HG03354 (cell line): ENCODE data around the gene SRPK3.

Source experiments
- ATAC-seq: cut with Tn5 transposase; IDR thresholded peaks from one replicate; pipeline ENCODE4 v1.9.1; 2021; ENCODE audit warnings: mild to moderate bottlenecking; ENCODE audit not compliant: unreplicated experiment, poor library complexity, severe bottlenecking

Gene SRPK3

DNA sequence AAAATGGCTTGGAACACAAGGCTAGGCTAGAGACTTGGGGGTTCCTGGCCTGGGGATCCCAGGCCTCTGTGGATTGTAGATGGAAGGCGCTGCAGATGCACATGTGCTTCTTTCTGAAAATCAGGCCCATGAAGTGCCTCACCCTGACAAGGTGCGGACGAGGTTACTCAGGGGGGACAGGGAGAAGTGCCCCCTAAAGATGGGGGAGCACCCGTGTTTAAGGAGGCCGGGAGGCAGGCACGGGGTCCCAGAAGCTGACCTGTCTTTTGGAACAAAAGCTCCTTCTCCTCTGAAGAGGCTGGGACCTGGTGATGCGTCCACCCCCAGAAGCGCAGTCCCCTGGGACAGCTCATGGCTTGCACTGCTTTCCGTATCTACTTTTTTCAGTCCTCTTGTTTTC lies 47.1 kb downstream of the SRPK3 start:
- ATAC-seq, result no peak

DNA sequence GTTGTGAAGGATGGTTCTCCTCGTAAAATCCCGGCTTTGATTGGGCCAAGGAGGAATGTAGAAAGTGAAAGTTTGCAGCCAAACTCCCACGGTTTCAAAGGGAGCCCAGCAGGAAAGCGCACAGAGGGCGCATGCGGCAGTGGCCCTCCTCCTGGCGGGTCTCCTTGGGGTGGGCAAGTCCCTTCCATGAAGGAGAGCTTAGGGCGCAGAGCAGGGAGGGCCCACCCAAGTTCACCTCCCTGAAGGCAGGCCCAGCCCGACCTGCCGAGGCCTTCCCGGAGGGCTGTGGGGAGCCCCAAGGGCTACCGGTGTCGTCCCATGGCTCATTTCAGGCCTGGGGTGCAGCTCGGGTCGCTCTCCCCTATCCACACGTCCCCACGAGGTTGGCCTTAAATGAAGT lies 47.5 kb downstream of the SRPK3 start:
- no peak for ATAC-seq

DNA sequence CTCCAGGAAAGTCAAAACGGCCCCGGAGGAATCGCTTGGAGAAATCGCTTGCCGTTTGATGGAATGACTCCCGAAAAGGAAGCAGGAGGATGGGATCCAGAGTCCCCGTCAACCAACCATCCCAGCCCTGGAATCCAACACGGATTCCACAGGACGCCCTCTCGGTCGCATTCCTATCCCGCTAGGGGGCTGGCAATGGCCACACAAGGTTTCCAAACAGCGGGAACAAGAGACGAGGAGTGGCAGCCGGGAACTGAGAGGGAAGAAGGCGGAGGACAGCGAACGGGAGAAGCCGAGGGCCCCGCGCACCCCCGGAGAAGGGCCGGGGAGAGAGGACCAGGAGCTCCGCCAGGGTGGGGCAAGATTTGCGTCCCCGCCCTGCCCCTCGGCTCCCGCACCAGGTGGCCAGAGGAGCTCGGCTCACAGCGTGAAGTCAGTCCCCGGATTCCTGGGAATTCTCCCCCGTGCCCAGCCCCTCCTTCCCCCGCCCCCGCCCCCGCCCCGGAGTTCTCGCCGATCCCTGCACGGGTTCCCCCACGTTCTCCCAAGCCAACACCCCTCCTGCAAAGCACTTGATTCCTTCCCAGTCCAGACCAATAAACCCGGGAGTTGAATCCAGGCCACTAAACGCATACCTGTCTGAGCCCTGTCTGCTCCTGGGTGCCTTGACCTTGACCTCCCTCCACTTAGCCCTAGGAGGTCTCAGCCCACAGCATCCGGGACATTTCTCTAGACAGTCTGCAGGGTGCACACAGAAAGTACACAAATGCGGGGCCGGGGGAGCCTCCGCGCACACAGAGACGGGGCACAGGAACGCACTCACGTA lies 48.1 kb downstream of the SRPK3 start:
- no peak for ATAC-seq

DNA sequence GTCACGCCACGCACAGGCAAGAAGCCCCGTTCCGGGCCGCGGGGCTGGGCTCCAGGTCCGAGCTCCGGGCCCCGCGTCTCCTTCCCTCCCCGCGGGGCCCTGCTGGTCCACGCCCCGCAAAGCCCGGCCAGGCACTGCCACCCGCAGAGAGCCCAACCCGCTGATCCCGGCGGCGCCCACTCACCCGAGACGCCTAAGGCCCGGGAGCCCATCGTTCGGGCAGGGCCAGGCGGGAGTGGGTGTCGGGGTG lies 48.6 kb downstream of the SRPK3 start:
- ATAC-seq, result no peak

DNA sequence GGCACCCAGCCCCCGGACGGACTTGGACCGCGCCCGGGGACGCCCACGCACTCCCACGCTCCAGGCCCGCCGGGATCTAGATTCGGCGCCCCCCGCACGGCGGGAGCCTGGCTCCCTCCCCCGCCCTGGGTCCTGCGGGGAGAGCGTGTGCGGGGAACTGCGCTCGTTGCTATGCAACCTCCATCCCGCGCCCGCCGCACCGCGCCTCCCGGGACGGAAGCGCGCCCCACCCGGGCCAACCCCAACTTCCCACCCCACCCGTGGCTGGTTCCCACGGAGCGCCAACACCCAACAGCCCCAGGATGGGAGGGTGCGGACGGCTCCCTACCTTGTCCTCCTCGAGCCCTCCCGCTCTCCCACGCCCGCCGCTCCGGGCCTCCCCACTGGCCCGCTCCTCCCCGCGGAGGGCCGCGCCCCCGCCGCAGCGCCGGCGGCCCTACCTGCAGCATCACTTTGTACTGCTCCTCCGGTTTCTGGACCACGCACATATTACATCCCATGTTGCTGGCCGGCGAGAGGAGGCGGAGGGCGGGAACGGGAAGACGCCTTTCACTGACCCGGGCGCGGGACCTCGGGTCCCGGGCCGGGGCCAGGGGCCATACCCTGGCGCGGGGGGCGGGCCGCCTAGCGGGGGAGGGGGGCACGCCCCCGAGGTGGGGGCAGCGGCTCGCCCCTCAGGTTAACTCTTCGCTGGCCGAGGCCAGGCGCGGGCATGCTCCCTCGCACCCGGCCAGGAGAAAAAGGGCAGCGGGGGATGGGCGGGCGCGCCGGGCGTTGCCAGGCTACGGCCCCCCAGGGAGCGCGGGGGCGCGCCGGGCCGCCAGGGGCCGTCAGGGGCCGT lies 49.2 kb downstream of the SRPK3 start, which contains the start of gene PDZD4:
TSS of gene PDZD4 (minus strand) at position 746 of the 841 bp plus-strand sequence. CDS start at position 500, 246 bp downstream.
- no peak for ATAC-seq

DNA sequence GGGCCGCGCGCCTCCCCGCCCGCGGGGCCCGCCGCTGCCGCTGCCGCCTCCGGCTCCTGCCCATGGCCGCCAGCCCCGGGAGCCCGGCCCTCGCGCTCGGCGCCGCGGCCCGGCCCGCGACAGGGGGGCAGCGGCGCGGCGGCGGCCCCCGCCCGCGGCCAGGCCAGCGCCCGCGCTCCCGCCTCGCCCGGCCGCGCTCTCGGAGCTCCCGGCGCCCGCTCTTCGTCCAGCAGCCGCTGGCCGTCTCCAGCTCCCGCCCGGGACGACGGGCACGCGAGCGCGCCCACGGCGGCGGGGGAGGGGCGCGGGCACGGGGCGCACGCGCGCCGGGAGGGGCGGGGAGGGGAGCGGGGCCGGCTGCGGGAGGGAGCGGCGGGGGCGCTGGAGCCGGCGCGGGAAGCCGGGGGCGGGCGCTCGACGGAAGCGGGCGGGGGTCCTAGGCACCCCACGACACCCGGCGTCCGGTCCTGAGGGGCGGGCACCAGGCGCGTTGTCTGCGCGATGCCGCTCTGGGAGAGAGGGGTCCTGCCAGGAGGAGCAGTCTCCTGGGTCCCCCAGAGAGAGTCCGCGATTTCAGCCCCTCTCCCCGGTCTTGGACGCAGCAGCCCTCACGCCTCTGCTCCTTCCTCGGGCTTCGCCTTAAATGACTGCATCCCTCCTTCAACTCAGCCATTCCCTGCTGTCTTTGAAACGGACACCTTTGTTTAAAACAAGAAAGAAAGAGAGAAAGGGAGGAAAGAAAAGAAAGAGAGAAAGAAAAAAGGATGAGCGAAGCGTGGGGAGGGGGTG lies 50.0 kb downstream of the SRPK3 start:
- ATAC-seq, result no peak

DNA sequence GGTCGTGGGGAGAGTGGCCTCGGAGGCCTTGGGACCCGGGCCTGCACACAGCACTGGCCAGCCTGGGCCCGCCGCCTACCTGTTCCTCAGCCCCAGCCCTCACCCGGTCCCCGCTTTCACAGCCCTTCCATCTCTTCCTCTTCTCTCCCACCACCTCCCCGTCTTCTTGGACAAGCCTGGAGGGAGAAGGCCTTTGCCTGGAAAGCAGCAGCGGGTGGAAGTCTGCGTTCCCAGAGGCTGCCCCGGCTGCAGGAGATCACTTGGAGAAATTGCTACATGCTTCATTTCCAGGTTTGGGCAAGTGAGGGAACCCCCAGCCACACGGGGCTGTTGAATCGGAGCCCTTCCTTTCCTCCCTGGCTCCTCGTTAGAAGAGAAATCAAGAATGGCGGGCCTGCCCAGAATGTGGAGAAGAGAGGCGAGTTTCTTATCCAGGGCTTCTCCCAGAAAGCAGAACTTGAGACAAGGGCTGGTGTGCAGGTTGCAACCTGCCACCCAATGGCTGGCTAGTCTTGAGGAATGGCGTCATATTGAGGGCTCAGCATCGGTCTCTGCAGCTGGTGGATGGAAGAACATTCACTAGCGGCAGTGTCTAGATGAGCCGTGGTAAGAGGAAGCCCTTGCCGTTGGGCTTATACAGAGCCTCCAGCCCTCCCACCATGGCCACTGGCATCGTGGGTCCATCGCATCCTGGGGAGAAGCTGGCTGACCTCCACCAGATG lies 50.7 kb downstream of the SRPK3 start:
- ATAC-seq, result no peak

DNA sequence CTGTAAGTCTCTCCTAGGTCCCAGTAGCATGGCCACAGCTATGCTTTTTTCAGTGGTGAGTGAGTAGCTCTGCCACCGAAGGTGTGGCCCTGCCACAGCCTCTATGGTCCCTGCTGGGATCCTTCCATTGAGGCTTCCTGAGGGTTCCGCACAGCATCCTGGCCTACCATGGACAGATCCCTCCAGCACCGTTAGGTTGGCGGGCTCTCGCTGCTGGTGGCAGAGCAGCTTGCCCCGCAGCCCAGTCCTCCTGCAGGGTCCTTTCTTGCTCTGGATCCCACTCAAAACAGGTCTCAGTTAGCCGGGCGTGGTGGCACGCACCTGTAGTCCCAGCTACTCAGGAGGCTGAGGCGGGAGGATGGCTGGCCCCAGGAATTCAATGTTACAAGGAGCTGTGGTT lies 51.9 kb downstream of the SRPK3 start:
- ATAC-seq, result no peak
